GM19438 (cell line): ENCODE measurements around the gene RFWD3.
"Not testable (repeated sequence)": the region's sequence is repeated elsewhere in the genome, so short reads cannot be mapped to it uniquely, and the experiment has no call there.

Source experiments
- ATAC-seq: cut with Tn5 transposase; IDR thresholded peaks from one replicate; pipeline ENCODE4 v1.9.1; 2021; ENCODE audit warnings: low read depth; ENCODE audit not compliant: unreplicated experiment

The RFWD3 gene

DNA sequence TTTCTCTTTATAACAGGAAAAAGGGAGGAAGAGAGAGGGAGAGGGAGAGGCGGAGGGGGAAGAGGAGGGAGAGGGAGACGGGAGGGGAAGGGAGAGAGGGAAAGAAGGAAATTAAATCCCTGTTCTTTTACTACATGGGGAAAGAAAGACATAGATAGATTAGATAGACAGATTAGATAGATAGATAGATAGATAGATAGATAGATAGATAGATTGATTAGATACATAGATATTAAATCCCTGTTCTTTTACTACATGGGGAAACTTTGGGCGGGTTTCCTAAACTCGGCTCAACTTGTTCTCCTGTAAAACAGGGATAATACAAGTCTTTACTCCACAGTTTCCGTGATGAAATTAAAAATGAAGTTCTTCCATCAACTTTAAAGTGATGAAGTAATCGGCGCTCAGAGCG is 661 bp downstream of the RFWD3 start:
- no peak for ATAC-seq

DNA sequence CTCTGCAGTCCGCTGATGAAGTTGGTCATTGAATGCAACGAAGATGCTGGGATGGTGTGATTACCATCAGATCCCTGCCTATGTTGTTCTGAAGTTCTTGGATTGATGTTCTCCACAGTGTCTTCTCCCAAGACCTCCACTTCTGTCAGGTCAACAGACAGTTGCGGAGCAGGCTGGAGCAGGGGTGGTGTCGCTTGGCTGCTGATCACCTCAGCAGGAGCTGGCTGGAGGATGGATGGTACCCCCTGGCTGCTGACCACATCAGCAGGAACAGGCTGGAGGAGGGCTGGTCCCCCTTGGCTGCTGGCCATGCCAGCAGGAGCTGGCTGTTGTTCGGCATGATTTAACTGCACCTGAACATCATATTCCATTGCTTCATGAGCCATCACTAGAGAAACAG is 5.6 kb downstream of the RFWD3 start:
- no peak for ATAC-seq

DNA sequence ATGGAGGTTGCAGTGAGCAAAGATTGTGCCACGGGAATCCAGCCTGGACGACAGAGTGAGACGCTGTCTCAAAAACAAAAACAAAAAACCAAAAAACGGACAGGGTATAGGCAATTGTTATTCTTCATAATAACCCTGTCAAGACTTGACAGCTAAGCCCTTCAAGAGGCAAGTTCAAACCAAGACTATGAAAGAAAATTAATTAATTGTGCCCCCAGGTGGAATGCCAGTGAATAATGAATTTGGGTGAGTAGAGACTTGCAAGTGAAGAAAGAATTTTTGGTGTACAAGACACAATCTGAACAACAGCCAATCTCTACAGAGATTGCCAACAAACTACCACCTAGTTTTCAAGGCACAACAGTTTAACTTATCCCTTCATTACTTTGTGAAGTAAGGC is 6.3 kb downstream of the RFWD3 start:
- no peak for ATAC-seq

DNA sequence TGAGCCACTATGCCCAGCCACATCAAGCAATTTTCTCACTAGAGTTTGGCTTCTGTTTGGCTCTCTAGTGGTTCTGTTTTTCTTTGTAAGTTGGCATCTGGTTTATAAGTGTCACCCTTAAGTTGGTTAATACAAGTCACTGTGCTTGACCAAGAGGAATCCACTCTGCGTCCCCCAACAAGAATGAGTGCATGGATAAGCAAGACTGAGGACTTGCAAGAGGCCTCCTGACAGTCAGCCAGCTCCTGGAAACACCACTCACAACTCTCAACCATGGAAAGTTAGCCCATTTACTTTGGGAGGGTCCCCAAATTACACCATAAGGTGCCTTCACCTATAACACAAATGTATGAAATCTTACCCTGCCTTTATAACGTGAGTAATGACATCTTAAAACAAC is 7.6 kb downstream of the RFWD3 start:
- no peak for ATAC-seq

DNA sequence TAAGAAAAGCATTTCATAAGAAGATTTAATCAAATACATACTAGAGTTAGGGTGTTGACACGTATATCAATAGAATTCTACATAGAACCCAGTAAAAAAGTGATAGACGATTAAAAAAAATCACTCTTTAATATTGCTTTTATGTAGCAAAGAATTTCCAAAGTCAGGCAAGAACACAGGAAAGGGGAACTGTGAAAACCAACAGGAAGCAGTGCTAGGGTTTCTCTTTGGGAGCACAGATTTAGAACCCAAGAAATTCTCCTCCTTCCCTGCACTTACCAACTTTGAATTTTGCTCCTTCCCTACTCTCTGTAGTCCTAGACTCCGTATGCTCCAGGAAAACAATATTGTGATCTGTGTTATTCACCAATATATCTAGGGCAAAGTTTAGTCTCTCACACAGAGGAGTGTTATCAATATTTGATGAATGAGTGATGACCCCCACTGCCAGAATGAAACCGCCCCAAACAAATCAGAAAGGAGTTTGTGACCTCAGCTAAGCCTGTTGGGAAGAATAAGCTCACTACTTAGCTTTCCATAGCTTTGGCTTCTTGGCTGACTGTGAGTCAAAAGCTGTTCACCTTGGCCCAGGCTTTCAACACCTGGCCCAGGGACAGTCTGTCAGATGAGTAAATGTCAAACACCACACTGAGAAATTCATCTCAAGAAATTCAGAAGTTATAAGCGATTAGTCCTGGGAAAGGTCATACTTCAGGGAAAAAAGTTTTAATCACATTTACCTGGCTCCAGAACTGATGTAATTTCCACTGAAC is 8.6 kb downstream of the RFWD3 start:
- ATAC-seq = no peak

DNA sequence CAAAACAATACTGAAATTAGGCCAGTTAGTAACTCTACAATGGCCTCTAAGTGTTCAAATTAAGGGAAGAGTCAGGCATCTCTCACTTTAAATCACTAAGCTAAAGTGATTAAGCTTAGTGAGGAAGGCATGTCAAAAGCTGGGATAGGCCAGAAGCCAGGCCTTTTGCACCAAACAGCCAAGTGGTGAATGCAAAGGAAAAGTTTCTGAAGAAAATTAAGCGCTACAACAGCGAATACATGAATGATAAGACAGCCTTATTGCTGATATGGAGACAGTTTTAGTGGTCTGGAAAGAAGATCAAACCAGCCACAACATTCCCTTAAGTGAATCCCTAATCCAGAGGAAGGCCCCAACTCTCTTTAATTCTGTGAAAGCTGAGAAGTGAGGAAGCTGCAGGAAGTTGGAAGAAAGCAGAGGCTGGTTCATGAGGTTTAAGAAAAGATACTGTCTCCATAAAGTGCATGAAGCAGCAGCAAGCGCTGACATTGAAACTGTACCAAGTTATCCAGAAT is 12.1 kb downstream of the RFWD3 start:
- no peak for ATAC-seq

DNA sequence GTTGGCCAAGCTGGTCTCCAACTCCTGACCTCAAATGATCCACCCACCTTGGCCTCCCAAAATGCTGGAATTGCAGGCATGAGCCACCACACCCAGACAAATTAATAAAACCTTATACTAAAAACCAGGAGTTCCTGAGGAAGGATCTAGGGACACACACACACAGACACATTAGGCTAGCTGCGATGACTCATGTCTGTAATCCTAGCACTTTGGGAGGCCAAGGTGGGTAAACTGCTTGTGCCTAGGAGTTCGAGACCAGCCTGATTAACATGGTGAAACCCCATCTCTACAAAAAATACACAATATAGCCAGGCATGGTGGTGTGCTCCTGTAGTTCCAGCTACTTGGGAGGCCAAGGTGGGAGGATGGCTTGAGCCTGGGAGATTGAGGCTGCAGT is 13.8 kb downstream of the RFWD3 start:
- not testable (repeated sequence) for ATAC-seq

DNA sequence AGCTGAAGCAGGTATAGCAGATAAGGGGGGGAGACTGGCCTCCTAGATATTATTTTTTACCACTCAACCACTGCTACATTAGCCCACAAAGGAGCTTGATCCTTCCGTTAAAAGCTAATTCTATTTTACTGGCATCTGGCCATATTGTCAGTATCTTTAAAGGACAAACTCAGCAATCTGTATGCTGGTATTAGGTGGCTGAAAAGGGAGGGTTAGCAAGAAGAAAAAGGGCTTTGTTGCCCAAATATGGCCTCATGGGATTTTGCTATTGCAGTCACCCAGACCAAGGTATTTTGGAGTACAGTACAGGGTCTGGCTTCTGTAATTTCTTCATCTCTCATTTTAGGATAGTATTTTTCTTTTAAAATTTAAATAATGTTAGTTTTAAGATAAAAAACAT is 14.4 kb downstream of the RFWD3 start:
- ATAC-seq = no peak

DNA sequence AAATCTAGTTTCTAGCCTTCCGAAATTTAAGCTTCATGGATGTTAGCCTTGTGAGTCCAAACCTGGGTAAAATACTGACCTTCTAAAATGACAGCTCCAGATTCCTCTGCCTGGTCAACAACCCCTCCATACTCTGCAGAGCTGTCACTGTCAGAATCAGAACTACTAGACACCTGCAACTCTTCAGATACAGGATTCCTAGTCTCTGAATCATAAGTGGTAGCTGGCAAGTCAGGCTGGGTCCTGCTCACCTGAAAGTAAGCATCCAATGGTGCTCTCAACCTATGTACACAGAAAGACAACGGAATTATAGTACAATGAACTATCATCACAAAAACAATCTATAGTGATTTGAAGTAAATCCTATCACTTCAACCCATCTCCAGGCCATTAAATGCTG is 14.8 kb downstream of the RFWD3 start:
- ATAC-seq = no peak

DNA sequence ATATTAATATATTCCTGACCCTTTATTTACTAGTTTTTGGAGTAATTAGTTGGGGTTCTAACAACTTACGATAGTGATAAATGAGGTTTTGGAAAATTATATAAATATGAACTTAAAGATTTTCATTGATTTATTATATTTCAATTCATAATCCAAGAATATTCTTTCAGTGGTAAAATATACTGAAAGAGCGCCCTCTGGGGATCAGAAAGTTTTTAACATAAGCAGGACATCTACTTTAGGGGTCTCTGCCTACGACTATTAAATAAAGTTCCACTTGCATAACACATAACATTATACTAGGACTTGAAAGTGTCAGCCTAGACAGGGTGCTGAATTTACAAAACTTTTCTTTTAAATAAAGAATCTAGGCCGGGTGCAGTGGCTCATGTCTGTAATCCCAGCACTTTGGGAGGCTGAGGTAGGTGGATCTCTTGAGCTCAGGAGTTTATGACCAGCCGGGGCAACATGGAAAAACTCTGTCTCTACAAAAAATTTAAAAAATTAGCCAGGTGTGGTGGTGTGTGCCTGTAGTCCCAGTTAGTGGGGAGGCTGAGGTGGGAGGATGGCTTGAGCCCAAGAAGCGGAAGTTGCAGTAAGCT is 15.6 kb downstream of the RFWD3 start:
- no peak for ATAC-seq

DNA sequence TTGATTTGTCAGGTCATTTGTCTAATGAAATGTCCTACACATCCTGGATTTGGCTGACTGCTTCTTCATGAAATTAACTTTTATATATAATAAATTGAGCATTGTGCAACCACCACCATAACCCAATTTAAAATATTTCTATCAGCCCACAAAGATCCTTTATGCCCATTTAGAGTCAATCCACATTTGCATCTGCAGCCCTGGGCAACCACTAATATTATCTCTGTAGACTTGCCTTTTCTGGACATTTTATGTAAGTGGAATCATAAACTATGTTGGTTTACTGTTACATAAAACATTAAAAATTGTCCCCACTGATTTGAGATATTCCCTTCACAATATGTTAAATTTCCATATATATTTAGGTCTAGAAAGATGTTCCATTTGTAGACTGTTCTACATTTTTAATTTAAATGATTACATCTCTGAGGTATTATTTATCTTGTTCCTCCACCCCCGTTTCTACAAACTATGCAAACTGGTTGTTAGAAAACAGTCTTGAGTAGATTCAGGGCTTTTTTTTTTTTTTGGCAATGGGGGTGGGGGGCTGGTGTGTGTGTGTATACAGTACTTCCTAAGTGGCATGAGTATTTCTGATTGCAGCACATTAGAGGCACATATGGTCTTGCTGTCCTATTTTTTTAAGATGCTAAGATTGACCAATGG is 16.7 kb downstream of the RFWD3 start:
- no peak for ATAC-seq

DNA sequence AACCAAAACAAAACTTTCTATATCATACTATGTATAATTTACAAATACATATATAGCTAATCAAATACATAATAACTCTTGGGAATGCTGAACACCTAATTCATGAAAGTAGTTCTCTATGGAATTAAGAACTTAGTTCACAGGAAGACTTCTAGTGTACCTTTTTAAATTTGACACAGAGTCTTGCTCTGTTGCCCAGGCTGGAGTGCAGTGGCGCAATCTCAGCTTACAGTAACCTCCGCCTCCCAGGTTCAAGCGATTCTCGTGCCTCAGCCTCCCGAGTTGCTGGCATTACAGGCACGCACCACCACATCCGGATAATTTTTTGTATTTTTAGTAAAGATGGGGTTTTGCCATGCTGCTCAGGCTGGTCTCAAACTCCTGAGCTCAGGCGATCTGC is 24.7 kb downstream of the RFWD3 start:
- ATAC-seq = no peak

DNA sequence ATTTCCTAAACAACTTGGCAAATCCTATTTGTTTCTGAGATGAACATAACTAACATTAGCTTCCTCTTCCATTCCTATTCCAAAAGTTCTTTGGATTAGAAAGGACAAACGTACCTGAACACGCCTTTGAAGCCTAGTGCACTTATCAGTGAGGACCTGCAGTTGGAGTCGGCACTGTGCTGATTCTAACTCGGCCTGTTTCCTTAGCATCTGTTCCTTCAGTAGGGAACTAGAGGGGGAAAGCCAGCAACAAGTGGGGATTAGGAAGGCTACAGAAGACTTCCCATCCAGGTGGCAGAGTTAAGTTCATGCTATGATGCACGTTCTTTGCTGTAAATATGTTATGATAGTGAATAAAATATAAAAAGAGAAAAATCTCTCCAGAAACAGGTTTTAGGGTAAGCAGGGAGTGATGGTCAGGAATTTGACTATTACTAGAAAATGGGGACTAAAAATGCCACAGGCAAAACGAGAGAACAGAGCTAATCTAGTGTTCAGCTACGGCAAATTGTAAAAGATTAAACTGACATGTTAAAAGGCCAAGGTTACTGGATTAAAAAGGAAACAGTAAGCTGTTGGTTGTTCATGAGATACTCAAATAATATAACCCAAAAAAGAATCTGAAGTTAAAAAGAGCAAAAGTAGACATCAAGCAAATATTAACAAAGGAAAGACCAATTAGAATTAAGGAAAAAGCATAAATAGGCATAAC is 28.8 kb downstream of the RFWD3 start:
- no peak for ATAC-seq

DNA sequence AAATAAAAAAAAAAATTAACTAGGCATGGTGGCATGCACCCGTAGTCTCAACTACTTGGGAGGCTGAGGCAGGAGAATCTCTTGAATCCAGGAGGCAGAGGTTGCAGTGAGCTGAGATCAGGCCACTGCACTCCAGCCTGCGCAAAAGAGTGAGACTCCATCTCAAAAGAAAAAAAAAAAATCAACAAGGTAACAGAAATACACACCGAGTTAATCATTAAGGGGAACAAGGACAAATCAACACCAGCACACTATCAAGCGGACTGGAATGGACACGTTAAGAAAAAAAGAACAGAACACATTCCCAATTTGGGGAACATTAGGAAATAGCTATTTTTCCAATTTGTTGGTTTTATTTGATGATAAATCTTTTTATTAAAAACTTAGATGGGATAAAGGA is 31.4 kb downstream of the RFWD3 start:
- ATAC-seq = no peak

DNA sequence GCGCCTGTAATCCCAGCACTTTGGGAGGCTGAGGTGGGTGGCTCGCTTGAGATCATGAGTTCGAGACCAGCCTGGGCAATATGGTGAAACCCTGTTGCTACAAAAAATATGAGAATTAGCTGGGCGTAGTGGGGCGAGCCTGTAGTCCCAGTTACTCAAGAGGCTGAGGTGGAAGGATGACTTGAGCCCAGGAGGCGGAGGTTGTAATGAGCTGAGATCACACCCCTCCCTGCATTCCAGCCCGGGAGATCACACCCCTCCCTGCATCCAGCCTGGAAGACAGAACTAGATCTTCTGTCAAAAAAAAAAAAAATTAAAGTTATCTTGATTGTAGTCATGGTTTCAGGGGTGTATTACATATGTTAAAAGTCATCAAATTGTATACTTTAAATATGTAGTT is 33.0 kb downstream of the RFWD3 start:
- ATAC-seq = no peak

DNA sequence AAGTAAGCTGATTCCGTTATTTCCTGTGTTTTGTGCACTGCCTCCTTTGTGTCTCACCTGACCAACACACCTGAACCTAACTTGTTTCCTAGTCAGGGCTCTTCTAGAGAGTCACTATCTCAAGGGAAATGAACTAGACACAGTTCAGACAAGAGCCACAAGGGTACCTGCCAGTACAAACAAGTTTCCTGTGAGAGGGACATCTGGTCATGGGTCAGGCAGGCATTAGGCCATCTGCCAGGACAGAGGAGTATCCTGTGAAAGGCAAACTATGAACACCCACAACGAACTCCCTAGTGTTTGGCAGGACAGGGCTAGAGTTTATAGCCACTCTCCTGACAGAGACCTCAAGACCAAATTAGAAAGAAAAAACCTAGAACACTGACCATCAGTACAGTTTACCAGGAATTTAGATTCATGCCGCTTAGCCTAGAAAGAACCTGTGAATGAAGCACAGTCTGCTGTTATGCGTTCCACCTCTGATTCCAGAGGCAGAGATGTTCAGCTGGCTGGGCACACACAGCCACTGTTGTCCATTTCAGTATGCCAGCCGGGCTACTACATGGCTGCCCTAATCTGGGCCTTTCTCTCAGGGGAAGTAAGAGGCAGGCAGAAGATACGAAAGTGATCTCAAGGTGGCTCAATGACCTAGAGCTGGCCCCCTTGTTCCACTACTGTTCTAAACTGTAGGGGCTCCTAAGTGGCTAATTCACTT is 39.0 kb downstream of the RFWD3 start:
- no peak for ATAC-seq

DNA sequence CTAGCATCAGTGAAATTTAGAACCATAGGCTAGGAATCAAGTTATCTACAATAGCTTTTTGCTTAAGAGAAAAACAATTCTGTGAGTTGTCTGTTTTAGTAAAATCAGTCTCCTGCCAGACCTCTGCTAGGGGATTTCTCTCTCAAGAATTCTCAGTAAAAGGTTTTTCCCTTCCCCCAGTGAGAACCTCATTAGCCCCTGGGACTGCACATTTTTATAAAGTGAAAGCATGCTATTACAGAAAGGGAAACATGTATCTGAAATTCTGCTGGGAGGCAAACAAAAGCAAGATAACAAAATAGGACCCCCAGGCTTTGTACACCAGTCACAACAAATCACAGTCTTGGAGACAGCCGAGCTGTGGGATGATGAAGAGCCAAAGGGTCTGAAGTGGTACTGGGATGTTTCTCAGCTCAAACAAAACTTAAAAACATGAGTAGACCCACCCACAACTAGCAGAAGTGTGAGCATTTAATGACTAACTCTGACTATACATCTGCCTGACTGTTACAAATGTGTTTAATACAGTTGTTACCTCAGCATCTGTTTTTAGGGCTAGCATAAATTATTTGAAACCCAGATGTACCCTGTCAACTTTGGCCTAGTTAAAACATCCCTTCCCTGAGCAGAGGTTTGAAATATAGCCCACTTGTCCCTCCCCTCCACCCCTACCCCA is 39.8 kb downstream of the RFWD3 start:
- ATAC-seq = no peak

DNA sequence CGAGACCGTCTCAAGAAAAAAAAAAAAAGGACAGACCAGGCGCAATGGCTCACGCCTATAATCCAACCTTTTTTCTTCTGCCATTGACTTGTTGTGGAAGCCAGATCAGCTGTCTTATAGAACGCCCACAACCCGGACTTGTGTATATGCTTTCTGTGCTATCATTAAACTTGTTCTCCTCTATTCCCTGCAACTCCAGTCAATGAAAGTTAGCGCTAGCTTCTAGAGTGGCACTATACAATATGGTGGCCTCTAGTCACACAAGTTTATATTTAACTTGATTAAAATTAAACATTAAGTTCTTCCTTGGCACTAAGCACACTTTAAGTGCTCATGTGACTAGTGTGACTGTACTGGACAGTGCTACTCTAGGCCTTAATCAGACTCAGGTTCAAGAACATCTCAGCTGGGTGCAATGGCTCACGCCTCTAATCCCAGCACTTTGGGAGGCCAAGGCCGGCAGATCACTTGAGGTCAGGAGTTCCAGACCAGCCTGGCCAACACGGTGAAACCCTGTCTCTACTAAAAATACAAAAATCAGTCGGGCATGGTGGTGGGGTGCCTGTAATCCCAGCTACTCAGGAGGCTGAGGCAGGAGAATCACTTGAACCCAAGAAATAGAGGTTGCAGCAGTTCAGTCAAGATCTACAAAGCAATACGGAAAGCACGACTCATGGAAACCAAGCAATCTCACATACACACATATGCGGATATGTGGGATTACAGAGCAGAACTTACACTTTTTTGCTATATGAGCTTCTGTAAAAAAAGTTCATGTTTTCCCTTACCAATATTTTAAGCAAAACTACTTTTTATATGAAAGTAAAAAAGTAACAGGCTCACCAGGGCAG is 41.0 kb downstream of the RFWD3 start:
- ATAC-seq = no peak

DNA sequence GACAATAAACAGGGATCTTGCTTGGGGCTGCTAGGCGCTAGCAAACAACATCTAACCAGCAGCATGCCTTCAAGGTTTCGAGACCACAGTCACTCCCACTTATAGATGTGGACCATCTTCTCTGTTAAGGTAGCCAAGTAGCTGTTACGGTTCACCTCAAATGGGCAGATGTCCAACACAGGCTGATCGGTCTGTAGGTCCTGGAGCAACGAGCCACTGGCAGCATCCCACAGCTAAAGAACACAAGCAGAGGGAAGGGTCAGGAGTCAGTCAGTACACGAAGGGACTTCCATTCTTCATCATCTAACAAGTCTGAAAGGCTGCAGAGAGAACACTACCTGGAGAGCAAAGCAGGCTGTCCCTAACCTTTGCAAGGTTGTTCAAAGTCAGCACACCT is 42.8 kb downstream of the RFWD3 start:
- no peak for ATAC-seq
